HG02610 (cell line): ENCODE data around the gene LSM12.
A peak's percentile ranks its signal among the peaks of the same experiment; 100 is the strongest.
"Not testable (repeated sequence)": the region's sequence is repeated elsewhere in the genome, so short reads cannot be mapped to it uniquely, and the experiment has no call there.

ENCODE experiments used
- ATAC-seq: cut with Tn5 transposase; IDR thresholded peaks from one replicate; pipeline ENCODE4 v1.9.1; 2021; ENCODE audit warnings: mild to moderate bottlenecking, moderate library complexity; ENCODE audit not compliant: unreplicated experiment

The LSM12 gene

DNA sequence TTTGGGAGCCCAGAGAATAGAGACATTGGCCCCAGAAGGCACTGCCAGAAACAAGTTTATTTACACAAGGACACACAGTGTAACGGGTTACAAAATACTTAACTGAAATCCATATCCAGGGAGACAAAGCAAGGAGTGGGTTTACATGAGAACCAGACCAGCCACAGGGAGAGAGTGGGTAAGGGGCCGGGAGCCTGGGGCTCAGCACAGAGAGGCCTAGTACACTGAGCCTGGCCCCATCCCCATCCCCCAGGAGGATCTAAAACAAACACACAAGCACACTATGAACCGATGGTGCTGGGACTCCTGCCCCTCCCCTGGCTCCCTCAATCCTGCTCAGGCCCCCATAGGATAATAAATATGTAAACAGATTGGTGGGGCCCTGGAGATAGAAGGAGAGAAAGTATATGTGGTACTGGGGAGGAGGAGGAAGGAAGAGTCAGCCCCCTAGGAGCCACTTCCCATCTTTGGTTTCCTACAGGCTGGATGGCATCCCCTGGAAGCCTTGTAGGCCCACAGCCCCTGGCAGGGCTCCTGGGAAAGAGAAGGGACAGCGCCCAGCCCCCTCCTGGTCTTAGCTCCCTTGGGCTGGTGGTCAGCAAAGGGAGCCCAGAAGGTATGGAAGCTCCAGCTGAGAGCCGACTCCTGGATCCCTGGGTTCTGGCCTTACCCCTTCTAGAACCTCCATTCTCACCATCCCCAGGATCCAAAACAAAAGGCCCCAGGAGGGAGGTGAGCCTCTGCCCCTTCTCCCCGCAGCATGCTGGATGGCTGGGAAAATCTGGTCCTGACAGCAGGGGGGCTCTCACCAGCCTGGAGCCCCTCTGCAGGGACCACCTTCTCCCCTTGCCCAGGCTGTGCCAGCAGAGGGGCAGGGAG is 10.5 kb upstream of the LSM12 start:
- ATAC-seq = no peak

DNA sequence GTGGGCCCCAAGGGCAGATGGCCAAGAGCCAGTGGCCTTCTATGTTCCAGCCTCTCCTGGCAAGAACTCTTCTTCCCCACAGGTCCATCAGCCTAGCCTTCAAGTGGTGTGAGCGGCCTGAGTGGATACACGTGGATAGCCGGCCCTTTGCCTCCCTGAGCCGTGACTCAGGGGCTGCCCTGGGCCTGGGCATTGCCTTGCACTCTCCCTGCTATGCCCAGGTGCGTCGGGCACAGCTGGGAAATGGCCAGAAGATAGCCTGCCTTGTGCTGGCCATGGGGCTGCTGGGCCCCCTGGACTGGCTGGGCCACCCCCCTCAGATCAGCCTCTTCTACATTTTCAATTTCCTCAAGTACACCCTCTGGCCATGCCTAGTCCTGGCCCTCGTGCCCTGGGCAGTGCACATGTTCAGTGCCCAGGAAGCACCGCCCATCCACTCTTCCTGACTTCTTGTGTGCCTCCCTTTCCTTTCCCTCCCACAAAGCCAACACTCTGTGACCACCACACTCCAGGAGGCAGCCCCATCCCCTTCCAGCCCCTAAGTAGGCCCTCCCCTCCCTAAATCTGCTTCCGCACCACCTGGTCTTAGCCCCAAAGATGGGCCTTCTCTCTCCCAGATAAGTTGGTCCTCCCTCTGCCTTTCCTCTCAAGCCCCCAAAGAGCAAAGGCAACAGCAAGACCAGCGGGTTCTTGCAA is 9.3 kb upstream of the LSM12 start:
- no peak for ATAC-seq

DNA sequence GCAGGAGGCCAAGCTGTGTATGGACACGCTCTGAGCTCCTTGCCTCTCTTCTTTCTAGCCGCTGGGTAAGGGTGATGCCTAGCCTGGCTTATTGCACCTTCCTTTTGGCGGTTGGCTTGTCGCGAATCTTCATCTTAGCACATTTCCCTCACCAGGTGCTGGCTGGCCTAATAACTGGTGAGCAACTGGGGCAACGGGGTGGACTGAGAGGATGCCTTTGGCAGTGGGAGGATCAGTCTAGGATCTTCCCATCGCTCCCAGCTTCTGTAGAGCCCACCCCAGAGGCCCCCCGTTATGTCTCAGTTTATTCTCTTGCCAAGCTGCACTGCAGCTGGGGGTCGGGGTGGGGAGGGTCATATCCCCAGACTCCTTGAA is 8.4 kb upstream of the LSM12 start:
- ATAC-seq = no peak

DNA sequence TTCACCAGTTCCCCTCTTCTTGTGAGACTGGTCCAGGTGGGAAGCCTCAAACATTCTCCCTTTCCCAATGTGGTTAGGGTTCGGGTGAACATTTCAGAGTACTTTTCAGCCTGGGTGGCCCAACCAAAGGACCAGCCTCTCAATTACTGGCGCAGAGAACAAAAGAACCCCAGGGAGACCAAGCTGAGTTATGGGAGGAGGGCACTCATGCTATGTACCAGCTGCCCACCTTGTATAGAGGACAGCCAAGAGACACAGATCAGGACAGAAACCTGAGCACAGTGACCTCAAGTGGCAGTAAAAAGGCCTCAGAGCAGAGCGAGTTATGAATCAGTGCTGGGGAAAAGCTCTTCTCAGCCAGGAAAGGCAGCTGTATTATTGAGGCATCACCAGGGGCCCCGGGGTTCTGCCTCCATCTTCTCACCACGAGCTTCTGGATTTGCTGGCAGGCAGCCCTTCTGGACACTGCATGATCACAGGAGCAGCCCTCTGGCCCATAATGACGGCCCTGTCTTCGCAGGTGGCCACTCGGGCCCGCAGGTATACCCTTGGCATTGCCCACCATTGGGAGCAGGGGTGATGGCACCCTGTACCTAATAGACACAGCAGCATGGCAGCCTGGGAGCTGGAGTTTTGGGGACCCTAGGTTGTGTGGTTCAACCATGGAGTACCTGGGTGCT is 7.9 kb upstream of the LSM12 start:
- no peak for ATAC-seq

DNA sequence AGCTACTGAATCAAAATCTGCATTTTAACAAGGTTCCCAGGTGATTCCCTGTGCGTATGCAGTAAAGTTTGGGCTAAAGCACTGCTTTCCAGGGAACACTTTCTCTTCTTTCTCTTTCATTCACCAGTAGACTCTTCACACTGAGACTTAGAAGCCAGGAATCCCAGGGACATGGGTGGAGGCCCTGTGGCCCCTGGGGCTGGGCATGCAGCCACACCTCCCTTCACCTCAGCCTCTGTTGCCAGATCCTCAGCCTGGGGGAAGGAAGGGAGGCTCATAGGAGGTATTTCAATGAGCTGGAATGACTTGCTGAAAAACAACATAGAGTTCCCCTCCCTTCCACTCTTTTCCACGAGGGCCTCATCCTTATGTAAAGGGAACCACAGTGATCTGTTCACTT is 5.3 kb upstream of the LSM12 start:
- ATAC-seq = no peak

DNA sequence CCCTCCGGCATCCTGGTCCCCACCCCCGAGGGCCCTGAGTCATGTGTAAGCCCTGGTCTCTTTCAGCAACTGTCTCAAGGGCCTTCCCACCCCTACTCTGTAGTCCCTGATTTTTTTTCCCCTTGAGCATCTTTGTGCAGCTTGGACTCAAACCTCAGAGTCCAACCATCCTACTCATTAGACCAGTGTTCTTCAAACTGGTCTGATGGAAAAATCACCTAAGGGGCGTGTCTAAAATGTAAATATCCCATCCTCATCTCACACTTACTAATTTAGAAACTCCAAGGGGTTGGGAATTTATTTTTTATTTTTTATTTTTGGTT is 4.7 kb upstream of the LSM12 start:
- ATAC-seq = no peak

DNA sequence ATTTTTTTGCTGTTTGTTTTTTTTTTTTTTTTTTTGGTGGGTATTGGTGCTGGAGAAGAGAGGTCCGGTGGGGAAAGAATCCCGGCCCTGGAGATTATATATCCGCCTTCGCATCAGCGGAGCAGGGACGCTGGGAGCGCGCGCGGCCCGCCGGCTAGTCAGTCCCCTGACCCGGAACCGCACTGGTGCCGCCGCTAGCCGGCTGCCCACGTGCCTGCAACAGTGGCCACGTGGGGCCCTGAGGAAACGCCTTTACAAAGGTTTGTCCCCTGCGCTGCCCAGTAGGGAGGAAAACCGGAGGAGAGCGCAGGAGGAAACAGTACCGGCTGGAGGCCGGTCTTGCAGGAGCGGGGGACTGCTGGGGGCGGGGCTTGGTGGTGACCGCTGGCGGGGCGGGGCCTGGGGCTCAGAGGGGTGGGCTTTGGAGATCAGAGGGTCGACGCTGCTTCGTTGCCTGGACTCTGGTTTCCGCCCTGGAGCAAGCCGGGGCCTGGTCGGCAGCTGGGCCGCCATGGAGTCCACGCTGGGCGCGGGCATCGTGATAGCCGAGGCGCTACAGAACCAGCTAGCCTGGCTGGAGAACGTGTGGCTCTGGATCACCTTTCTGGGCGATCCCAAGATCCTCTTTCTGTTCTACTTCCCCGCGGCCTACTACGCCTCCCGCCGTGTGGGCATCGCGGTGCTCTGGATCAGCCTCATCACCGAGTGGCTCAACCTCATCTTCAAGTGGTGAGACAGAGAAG is 4.2 kb upstream of the LSM12 start, which contains the start of gene G6PC3:
Gene G6PC3, plus strand, starts transcription at position 281 of the 743 bp plus-strand sequence. Its CDS starts 231 bp downstream, at position 512.
- peak; percentile 63 for ATAC-seq

DNA sequence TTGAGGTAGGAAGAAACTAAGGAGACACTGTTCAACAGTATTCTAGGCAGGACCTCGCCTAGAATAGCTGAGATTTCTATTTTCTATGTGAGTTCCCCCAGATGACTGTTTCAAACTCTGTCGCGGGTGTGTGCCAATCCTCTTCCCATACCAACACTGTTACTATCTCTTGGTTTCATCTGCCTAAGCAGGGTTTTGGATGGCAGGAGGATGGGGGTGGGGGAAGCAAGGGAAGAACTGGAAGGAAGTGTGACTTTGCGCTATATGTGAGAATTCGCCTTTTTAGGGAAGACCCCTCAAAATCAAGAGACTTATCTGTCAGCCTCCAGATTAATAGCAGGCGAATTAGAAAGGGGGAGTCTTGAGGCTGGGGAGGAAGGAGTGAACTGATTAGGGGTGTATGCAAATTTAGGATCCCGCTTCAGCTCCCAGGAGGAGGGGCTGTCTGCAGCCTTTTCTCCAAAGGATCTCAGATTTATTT is 3.5 kb upstream of the LSM12 start:
- ATAC-seq = no peak

DNA sequence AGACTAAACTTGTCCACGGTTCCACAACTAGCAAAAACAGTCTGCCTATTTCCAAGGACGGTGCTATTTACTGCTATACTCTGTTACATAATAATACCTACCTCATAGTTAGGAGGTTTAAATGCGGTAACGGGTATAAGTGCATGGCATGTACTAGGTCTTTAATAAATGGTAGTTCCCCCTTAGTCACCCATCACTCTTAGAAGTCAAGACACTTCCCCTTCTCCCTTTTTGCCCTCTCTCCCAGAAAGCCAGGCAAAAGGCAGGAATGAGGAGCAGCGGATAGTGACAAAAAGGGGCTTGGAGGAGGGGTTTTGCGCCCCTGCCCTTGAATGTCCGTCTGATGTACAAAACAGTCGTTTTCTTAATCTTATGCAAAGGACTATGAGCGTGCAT is 1.1 kb upstream of the LSM12 start:
- ATAC-seq = no peak

DNA sequence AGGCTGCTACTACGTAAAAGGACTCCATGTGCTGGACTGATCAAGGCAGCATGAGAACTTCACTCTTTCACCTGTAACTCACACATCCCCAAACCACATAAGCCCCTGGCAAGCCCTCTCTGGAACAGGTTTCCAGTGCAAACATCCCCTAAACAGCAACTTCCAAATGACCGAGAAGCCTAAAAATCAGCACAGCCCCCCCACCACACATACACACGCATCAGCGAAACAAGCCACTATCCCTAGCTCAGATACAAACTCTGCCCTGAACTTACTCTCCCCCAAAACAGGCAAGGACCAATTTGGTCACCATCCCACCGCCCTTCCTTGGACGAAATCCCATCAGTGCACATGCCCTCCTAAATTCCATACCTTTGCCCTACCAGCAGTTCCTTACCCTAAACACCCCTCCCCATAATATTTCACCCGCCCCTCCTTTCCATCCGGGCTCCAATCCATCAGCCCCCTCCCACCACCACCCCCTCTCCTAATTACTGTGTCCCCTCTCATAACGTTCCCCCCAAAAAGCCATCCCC is 735 bp downstream of the LSM12 start:
- no peak for ATAC-seq

DNA sequence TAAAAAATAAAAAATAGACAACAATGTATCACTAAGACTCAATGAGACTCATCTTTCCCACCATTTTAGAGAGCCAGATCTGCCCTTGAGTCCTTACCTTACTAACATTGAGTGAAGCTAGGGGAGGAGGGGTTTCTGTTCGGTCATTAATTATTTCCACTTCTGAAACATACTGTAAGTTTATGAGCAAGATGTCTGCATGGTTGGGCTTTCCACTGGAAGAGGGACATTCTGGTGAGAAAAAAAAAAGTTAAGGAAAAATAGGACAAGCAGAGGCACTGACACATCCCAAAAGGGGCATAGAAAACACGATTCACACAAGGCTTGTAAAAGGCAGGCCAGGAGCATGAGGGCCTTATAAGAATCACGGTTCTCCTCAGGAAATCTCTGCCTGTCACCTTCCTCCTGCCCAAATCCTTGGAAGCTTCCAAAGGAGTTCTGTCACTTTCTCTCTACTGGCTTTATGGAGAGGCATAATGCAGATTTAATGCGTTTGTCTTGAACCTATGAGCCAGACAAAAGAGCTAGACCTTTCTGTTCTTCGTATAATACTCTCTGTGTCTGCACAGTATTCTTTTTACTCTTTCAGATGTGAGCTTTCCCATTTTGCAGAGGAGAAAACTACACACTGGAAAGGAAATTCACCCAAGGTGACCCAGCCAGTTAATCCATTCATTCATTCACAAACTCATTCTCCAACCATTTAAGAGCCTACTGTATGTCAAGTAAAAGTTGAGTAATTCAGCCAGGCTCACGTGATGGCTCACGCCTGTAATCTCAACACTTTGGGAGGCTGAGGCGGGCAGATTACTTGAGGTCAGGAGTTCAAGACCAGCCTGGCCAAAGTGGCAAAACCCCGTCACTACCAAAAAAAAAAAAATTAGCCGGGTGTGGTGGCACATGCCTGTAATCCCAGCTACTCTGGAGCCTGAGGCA is 2.5 kb downstream of the LSM12 start:
- no peak for ATAC-seq

DNA sequence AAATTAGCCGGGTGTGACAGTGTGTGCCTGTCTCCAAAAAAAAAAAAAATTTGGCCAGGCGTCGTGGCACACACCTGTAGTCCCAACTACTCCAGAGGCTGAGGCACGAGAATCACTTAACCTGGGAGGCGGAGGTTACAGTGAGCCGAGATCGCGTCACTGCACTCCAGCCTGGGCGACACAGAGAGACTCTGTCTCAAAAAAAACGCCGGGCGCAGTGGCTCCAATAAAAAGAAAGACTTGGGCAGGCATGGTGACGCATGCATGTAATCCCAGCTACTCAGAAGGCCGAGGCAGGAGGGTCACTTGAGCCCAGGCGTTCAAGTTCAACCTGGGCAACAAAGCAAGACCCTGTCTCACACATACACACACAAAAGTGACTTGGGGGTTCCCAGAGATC is 3.6 kb downstream of the LSM12 start:
- no peak for ATAC-seq

DNA sequence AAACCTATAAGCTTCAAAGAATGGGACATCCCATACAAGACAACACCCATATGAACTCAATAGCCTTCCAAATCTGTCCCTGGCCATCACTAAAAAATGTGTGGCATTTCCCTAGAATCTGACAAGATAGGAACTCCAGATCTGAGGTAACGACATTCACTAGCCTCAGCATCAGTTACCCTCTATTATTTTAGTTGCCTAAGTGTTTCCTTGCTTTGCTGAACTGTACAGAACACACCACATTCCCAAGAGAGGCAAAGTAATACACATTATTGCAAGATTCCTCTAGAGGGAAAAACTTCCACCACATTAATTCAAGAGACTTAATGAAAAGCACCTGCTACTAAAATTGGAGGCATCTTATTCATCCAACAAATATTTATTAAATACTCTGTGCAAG is 5.0 kb downstream of the LSM12 start:
- no peak for ATAC-seq

DNA sequence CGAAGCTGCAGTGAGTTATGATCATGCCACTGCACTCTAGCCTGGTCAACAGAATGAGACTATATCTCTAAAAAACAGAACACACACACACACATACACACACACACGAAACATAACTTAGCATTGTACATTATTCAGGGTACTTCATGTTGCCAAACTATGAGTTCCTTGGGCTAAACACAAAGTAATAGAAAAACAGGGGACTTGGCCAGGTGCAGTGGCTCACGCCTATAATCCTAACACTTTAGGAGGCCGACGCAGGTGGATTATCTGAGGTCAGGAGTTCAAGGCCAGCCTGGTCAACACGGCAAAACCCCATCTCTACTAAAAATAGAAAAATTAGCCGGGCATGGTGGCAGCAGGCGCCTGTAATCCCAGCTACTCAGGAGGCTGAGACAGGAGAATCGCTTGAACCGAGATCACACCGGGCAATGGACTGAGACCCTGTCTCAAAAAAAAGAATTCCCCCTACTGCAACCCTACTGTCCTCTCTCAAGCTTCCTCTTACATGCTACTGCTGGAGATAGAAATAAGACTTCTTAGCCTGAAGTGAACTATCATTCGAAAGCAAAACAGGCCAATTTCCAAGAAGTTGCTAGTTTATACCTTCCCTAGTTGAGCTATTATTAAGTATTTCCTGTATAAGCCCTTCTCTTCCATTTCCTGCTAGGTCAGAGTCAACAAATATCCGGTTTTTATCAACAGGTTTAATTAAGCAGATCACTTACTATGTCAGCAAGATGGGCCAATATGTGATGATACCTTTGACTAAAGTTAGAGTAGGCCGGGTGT is 7.2 kb downstream of the LSM12 start:
- ATAC-seq = no peak

DNA sequence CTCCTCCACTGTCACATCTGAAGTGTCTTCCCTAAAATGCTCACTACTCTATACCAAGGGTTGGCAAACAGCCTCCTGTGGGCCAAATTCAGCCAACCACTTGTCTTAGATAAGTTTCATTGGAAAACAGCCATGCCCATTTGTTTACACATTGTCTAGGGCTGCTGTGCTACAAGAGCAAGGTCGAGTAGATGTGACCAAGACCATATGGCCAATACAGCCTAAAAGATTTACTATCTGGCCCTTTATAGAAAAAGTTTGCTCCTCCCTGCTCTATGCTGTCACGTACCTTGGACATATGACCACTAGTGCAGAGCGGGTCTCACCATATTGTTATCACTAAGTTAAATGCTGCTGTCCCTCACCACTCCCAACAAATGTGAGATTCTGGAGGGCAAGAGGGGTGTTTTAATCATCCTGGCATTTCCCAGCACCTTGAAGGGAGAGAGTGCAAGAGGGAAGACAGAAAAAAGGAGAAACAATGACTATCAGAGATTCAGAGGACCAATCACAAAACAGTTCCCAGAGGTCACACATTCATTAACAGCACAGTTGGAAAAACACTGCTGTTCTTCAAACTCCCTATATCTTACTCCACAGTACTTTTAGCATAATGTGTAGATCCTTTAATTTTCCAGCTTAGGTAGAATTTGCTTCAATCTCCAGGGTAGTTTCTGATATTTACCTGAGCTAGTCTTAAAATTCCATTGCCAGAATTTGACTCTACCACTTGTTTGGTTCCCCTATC is 13.2 kb downstream of the LSM12 start:
- ATAC-seq = no peak

DNA sequence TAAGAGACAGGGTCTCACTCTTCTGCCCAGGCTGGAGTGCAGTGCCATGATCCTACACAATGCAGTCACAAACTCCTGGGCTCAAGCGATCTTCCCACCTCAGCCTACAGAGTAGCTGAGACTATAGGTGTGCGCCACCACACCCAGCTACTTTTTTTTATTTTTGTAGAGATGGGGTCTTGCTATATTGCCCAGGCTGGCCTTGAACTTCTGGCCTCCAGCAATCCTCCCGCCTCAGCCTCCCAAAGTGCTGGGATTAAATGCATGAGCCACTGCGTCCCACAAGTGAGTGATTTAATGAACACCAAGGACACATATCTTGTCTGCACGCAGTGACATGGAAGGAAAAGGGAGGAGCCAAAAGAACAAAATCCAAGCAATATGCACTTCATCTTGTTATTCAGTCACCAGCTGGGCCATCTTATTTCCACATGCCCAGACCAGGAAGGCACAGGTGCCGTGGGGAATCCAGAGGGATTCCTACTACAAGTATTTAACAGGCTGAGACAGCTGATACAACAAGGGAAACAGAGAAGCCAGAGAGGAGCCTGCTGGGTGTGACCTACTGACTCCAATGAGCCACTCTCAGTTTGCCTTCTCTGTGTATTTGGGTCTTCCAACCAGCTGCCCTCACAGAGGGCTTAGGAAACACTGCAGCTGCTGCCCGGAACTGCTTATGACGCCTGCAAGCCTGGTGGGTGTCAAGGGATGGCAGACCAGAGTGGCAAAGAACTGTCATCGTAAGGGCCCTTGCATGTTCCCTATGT is 17.0 kb downstream of the LSM12 start:
- no peak for ATAC-seq

DNA sequence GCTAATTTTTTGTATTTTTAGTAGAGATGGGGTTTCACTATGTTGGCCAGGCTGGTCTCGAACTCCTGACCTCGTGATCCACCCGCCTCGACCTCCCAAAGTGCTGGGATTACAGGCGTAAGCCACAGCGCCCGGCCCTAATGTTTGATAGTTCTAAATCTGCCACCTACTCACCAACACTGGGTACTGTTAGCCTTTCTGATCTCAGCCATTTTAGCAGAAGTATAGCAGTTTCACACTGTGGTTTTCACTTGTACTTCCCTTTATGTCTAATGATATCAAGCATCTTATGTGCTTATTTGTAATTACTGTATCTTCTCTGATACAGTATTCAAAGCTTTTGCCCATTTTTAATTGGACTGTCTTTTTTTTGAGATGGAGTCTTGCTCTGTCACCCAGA is 19.6 kb downstream of the LSM12 start:
- not testable (repeated sequence) for ATAC-seq
